A673 (cell line): ENCODE data around the gene FAM200C. TPM values are rescaled to one million over a fixed set of nuclear protein-coding genes. Genes with fewer than 3 reads are reported as not detected.

Experiments used
- BruUV-seq: library from RNA; stranded (reverse); fragments of 400-500 nt; replicated peaks from 2 replicates; lab custom pipeline; 2021; lab: Mats Ljungman, UMichigan
- CTCF ChIA-PET: fragments of 300-600 bp; sonication (Branson Sonifier 250); formaldehyde crosslinking; loops from one replicate; lab custom pipeline; 2022; ENCODE audit warnings: antibody characterized with exemption; lab: Charles Lee
- POLR2A ChIA-PET: fragments of 300-600 bp; sonication (Branson Sonifier 250); formaldehyde crosslinking; loops from one replicate; lab custom pipeline; 2022; ENCODE audit warnings: antibody characterized with exemption; ENCODE audit not compliant: low non-redundant PET; lab: Charles Lee
- DNase-seq: peaks from one replicate; pipeline ENCODE4 v3.0.0-alpha.2; 2015; ENCODE audit warnings: low spot score
- H3K27ac ChIP-seq: fragments of 200-600 bp; sonication (generic); 2 replicates; pipeline ENCODE4 v1.5.1; 2016; ENCODE audit warnings: mixed run types, low read depth, mild to moderate bottlenecking, mixed read lengths, antibody characterized with exemption, low read length; ENCODE audit not compliant: poor library complexity, severe bottlenecking
- H3K27me3 ChIP-seq: fragments of 200-600 bp; sonication (generic); replicated peaks from 2 replicates; pipeline ENCODE4 v1.6.1; 2017; ENCODE audit warnings: mixed run types, low read depth, mild to moderate bottlenecking, mixed read lengths, antibody characterized with exemption, low read length; ENCODE audit not compliant: insufficient read depth, poor library complexity
- H3K36me3 ChIP-seq: fragments of 200-600 bp; sonication (generic); 2 replicates; pipeline ENCODE4 v1.6.1; 2016; ENCODE audit warnings: mixed run types, mild to moderate bottlenecking, mixed read lengths, antibody characterized with exemption, low read length; ENCODE audit not compliant: insufficient read depth, poor library complexity, severe bottlenecking
- H3K4me1 ChIP-seq: fragments of 200-600 bp; sonication (generic); 2 replicates; pipeline ENCODE4 v1.6.1; 2017; ENCODE audit warnings: mixed run types, mild to moderate bottlenecking, mixed read lengths, antibody characterized with exemption, low read length; ENCODE audit not compliant: insufficient read depth, poor library complexity, severe bottlenecking
- H3K4me3 ChIP-seq: fragments of 200-600 bp; sonication (generic); 2 replicates; pipeline ENCODE4 v1.5.1; 2016; ENCODE audit warnings: low read depth, mixed run types, mild to moderate bottlenecking, mixed read lengths, low read length; ENCODE audit not compliant: poor library complexity, severe bottlenecking
- H3K9me3 ChIP-seq: fragments of 200-600 bp; sonication (generic); 2 replicates; pipeline ENCODE4 v1.6.1; 2016; ENCODE audit warnings: mixed run types, low read depth, mild to moderate bottlenecking, mixed read lengths, antibody characterized with exemption, low read length; ENCODE audit not compliant: poor library complexity, severe bottlenecking
- CTCF ChIP-seq: fragments of 300-800, 200-600 bp; sonication (generic); conservative IDR thresholded peaks from 2 replicates; pipeline ENCODE4 v1.5.1; 2017; ENCODE audit warnings: low read depth, mild to moderate bottlenecking, antibody characterized with exemption, low read length, moderate library complexity, mixed read lengths
- EZH2 ChIP-seq: fragments of 200-600 bp; sonication (generic); IDR thresholded peaks from 2 replicates; pipeline ENCODE4 v1.6.1; 2017; ENCODE audit warnings: borderline replicate concordance, low read depth, mild to moderate bottlenecking, mixed read lengths, antibody characterized with exemption, low read length; ENCODE audit not compliant: poor library complexity, severe bottlenecking
- intact Hi-C: fragments of 100-400 bp; cut with micrococcal nuclease; formaldehyde crosslinking; loops from one replicate; pipeline ENCODE4 v1.10.0; 2022; ENCODE audit not compliant: unreplicated experiment
- total RNA-seq: library from RNA; stranded (reverse); gene quantifications from 2 replicates; pipeline ENCODE4 v1.2.3, GENCODE V29; 2021

FAM200C gene
- total RNA-seq, 1 experiment from 2014 or later: 6.3 TPM

- H3K9me3 ChIP-seq: no peaks in the 10 kb centered on the region
- POLR2A ChIA-PET: no interaction called here
- no peaks in the 10 kb centered on the region for H3K4me1 ChIP-seq
- intact Hi-C loops: no loop called here
- TF ChIP-seq CTCF: no peak
- no peak for TF ChIP-seq EZH2
- CTCF ChIA-PET: no interaction called here
- BruUV-seq: no TSS peak
- no peak overlapping the region for H3K4me3 ChIP-seq
- no peaks in the 10 kb centered on the region for H3K36me3 ChIP-seq
- DNase-seq: no peak
- H3K27me3 ChIP-seq: no peaks in the 10 kb centered on the region
- H3K27ac ChIP-seq: no peak overlapping the region
These were observed 38.1 kb downstream of the FAM200C start for GRCh38 chr5:160361624-160362228.

- no TSS peak for BruUV-seq
- no peak for TF ChIP-seq CTCF
- TF ChIP-seq EZH2: no peak
- Histone ChIP-seq H3K27ac (no peak overlapping the region), H3K4me1 (no peaks in the 10 kb centered on the region), H3K36me3 (no peaks in the 10 kb centered on the region), H3K9me3 (no peaks in the 10 kb centered on the region), H3K27me3 (no peaks in the 10 kb centered on the region), H3K4me3 (no peak overlapping the region)
- POLR2A ChIA-PET: no interaction called here
- intact Hi-C loops: no loop called here
- DNase-seq: no peak
- CTCF ChIA-PET: no interaction called here
These were observed 39.5 kb downstream of the FAM200C start for GRCh38 chr5:160360310-160360709.

- Histone ChIP-seq H3K36me3 (no peaks in the 10 kb centered on the region), H3K27ac (no peak overlapping the region), H3K4me1 (no peaks in the 10 kb centered on the region), H3K9me3 (no peaks in the 10 kb centered on the region), H3K27me3 (no peaks in the 10 kb centered on the region), H3K4me3 (no peak overlapping the region)
- TF ChIP-seq EZH2: no peak
- TF ChIP-seq CTCF: no peak
- intact Hi-C loops: no loop called here
- POLR2A ChIA-PET: no interaction called here
- no TSS peak for BruUV-seq
- CTCF ChIA-PET: no interaction called here
- DNase-seq: no peak
These were observed 40.0 kb downstream of the FAM200C start for GRCh38 chr5:160359816-160360215.
